Smooth muscle cell (in vitro differentiated cells): ENCODE results near the gene METTL22. TPM values are rescaled to one million over a fixed set of nuclear protein-coding genes. Genes with fewer than 3 reads are reported as not detected.
"Not testable (repeated sequence)": the region's sequence is repeated elsewhere in the genome, so short reads cannot be mapped to it uniquely, and the experiment has no call there.

ENCODE experiments used
- DNase-seq: peaks from one replicate; lab custom pipeline; 2025; ENCODE audit not compliant: unreplicated experiment; lab: John Stamatoyannopoulos, UW
- H2AFZ ChIP-seq: fragments of 200-600 bp; sonication (generic); 2 replicates; pipeline ENCODE4 v1.6.0; 2016; ENCODE audit warnings: antibody characterized with exemption, low read depth, mild to moderate bottlenecking
- H3F3A ChIP-seq: fragments of 200-600 bp; sonication (generic); 2 replicates; pipeline ENCODE4 v1.6.0; 2017; ENCODE audit warnings: antibody characterized with exemption, low read depth
- H3K27ac ChIP-seq: fragments of 200-600 bp; sonication (generic); 2 replicates; pipeline ENCODE4 v1.5.1; 2016; ENCODE audit warnings: low read depth, mild to moderate bottlenecking
- H3K27me3 ChIP-seq: fragments of 200-600 bp; sonication (generic); 2 replicates; pipeline ENCODE4 v1.6.1; 2016; ENCODE audit warnings: low read depth, mild to moderate bottlenecking
- H3K36me3 ChIP-seq: fragments of 200-600 bp; sonication (generic); 2 replicates; pipeline ENCODE4 v1.5.1; 2016; ENCODE audit warnings: low read depth
- H3K4me1 ChIP-seq: fragments of 200-600 bp; sonication (generic); 2 replicates; pipeline ENCODE4 v1.5.1; 2016; ENCODE audit warnings: low read depth
- H3K4me2 ChIP-seq: fragments of 200-600 bp; sonication (generic); 2 replicates; pipeline ENCODE4 v1.6.0; 2016; ENCODE audit warnings: mild to moderate bottlenecking
- H3K4me3 ChIP-seq: fragments of 200-600 bp; sonication (generic); 2 replicates; pipeline ENCODE4 v1.5.1; 2016; ENCODE audit warnings: mild to moderate bottlenecking
- H3K79me2 ChIP-seq: fragments of 200-600 bp; sonication (generic); 2 replicates; pipeline ENCODE4 v1.6.0; 2016; ENCODE audit warnings: low read depth, mild to moderate bottlenecking
- H3K9ac ChIP-seq: fragments of 200-600 bp; sonication (generic); 2 replicates; pipeline ENCODE4 v1.6.0; 2016; ENCODE audit warnings: low read depth
- H3K9me3 ChIP-seq: fragments of 200-600 bp; sonication (generic); replicated peaks from 2 replicates; pipeline ENCODE4 v1.5.1; 2016; ENCODE audit warnings: low read depth
- H4K20me1 ChIP-seq: fragments of 200-600 bp; sonication (generic); 2 replicates; pipeline ENCODE4 v1.6.0; 2016; ENCODE audit warnings: low read depth
- WGBS: methylation state at CpG from one replicate; pipeline ENCODE4 v1.1.7; 2016; ENCODE audit warnings: low lambda C conversion rate; 5-methylcytosine and 5-hydroxymethylcytosine counted together
- polyA plus RNA-seq: library from polyadenylated mRNA; unstranded; fragments of >200 nt; fragmentation: Nextera tagmentation; extraction: Ambion mirVana; gene quantifications from 2 replicates; pipeline ENCODE4 v1.2.1, GENCODE V29; 2016
- total RNA-seq: library from RNA; depleted of rRNA; stranded (reverse); fragments of >200 nt; gene quantifications from 2 replicates; pipeline ENCODE4 v1.2.3, GENCODE V29; 2014
- TF ChIP-seq, protein P1 (sequence below): fragments of 200-600 bp; sonication (generic); IDR thresholded peaks from 2 replicates; pipeline ENCODE4 v1.5.1; 2017; ENCODE audit warnings: borderline replicate concordance, mild to moderate bottlenecking, antibody characterized with exemption; ENCODE audit not compliant: insufficient read depth, poor library complexity, severe bottlenecking

Gene METTL22
- total and polyA plus RNA-seq, 2 experiments from 2014 or later, result 19.2 to 37.4 TPM

DNA sequence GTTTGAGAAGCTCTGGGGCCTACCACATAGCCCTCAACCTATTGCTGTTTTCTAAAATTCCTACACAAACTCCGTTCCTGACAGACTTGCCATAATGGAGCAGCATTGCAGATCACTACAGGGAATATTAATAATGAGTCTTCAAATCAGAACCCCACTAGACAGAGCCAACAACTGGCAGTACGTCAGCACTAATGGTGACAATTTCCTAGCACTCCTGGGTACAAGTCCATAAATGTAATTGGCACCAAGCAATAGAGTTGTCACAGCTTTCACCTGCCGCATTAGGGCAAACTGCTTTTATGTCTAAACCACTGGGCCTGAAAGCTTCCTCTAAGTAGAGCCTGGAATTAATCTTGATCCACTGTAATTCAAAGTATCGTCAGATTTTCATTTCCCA, 27.4 kb downstream of the METTL22 start:
- no peak for DNase-seq
- Histone ChIP-seq H3F3A (no peaks in the 10 kb centered on the region), H3K36me3 (no peaks in the 10 kb centered on the region), H4K20me1 (no peaks in the 10 kb centered on the region), H3K4me3 (no peak overlapping the region), H3K9me3 (no peaks in the 10 kb centered on the region), H3K27ac (no peak overlapping the region), H3K9ac (no peak overlapping the region), H3K4me1 (no peaks in the 10 kb centered on the region), H3K4me2 (no peak overlapping the region), H2AFZ (no peak overlapping the region), H3K79me2 (no peaks in the 10 kb centered on the region), H3K27me3 (no peaks in the 10 kb centered on the region)
- WGBS, result 96% methylated on average over 4 of the region's 4 CpGs
- TF ChIP-seq, protein P1, sequence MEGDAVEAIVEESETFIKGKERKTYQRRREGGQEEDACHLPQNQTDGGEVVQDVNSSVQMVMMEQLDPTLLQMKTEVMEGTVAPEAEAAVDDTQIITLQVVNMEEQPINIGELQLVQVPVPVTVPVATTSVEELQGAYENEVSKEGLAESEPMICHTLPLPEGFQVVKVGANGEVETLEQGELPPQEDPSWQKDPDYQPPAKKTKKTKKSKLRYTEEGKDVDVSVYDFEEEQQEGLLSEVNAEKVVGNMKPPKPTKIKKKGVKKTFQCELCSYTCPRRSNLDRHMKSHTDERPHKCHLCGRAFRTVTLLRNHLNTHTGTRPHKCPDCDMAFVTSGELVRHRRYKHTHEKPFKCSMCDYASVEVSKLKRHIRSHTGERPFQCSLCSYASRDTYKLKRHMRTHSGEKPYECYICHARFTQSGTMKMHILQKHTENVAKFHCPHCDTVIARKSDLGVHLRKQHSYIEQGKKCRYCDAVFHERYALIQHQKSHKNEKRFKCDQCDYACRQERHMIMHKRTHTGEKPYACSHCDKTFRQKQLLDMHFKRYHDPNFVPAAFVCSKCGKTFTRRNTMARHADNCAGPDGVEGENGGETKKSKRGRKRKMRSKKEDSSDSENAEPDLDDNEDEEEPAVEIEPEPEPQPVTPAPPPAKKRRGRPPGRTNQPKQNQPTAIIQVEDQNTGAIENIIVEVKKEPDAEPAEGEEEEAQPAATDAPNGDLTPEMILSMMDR, result no peak

DNA sequence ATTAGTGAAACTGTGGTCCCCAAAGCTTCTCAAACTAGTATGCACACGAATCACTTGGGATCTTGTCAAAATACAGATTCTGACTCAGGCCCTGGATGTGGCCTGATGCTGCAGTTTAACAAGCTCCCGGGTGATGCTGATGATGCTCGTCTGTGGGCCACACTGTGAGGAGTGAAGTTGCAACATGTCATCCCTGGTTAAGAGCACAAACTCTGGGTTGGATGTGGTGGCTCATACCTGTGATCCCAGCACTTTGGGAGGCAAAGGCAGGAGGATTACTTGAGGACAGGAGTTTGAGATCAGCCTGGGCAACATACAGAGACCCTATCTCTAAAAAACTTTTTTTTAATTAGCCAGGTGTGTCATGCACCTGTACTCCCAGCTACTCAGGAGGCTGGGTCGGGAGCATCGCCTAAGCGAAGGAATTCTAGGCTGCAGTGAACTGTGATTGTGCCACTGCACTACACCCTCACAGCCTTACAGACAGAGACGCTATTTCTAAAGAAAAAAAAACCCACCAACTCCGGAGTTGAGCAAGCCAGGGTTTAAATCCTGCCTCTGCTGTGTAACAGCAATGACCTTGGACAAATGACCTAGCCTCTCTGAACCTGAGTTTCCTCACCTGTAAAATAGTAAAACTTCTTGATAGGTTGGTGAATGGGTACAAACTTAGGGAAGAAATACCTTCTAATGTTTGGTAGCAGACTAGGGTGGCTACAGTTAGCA, 28.5 kb downstream of the METTL22 start:
- Histone ChIP-seq H3K79me2 (no peaks in the 10 kb centered on the region), H3K4me1 (no peaks in the 10 kb centered on the region), H4K20me1 (no peaks in the 10 kb centered on the region), H3F3A (no peaks in the 10 kb centered on the region), H3K4me3 (no peak overlapping the region), H3K4me2 (no peak overlapping the region), H3K36me3 (no peaks in the 10 kb centered on the region), H3K9ac (no peak overlapping the region), H3K27me3 (no peaks in the 10 kb centered on the region), H3K27ac (no peak overlapping the region), H3K9me3 (no peaks in the 10 kb centered on the region), H2AFZ (no peak overlapping the region)
- TF ChIP-seq, protein P1, result no peak
- WGBS, result 81% methylated on average over 8 of the region's 8 CpGs
- DNase-seq, result no peak

DNA sequence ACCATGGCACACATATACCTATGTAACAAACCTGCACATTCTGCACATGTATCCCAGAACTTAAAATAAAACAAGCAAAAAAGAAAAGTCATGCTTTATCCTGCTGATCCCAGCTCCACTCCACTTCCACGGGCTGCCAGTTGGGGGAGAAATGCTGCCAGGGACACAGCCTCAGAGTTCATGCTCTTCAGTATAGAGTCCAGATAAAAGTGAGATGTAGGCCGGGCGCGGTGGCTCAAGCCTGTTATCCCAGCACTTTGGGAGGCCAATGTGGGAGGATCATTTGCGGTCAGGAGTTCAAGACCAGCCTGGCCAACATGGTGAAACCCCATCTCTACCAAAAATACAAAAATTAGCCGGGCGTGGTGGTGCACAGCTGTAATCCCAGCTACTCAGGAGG, 30.5 kb downstream of the METTL22 start:
- WGBS, result 66% methylated on average over 7 of the region's 7 CpGs

More for the DNA sequence above, 30.5 kb downstream of the METTL22 start:
- H3K9me3 ChIP-seq, DNase-seq, H3K27me3 ChIP-seq, H3F3A ChIP-seq, H3K79me2 ChIP-seq, H3K4me2 ChIP-seq, H3K4me3 ChIP-seq, H3K4me1 ChIP-seq, H3K36me3 ChIP-seq, H3K27ac ChIP-seq, H3K9ac ChIP-seq, H2AFZ ChIP-seq, H4K20me1 ChIP-seq: not testable (repeated sequence)
- TF ChIP-seq, protein P1, result peak; percentile 6
